GF-D8 (cell line): Measurements from ENCODE around the gene CEP19.

Experiments
- DNase-seq: peaks from one replicate; lab custom pipeline; 2025; lab: John Stamatoyannopoulos, UW

Gene CEP19

DNA sequence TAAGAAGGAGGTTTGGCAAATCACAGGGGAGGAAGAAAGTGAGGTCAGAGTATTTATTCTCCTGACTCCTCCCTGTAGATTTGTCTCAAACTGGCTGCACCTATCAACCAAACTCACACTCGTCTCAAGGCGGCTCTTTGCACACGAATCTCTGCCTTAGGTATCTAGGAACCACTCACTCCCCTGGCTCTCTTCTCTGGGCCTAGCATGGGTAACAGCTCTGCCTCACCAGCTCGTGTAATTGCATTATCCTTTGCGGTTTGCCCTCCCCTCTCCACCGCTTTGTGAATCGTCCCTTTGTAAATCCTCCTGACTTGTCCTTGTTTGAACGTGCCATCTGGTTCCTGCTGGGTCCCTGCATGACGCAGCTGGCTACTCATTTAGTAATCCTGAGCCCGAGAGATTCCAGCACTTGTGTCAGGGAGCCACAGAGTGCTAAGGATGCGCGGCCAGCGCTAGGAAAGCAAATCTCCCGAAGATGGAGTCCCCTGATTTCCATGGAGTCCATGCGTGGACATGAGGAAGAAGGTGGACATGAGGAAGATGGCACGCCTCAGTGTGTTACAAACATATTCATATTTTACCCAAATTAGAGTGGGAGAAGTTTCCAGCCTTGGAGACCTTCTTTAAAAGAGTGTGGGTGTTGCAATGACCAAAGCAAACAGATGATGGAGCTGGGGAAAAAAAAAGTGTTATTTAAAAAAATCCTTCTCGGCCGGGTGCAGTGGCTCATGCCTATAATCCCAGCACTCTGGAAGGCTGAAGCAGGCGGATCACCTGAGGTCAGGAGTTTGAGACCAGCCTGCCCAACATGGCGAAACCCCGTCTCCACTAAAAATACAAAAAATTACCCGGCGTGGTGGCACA, 45.8 kb downstream of the CEP19 start:
- DNase-seq, result peak; percentile 31

DNA sequence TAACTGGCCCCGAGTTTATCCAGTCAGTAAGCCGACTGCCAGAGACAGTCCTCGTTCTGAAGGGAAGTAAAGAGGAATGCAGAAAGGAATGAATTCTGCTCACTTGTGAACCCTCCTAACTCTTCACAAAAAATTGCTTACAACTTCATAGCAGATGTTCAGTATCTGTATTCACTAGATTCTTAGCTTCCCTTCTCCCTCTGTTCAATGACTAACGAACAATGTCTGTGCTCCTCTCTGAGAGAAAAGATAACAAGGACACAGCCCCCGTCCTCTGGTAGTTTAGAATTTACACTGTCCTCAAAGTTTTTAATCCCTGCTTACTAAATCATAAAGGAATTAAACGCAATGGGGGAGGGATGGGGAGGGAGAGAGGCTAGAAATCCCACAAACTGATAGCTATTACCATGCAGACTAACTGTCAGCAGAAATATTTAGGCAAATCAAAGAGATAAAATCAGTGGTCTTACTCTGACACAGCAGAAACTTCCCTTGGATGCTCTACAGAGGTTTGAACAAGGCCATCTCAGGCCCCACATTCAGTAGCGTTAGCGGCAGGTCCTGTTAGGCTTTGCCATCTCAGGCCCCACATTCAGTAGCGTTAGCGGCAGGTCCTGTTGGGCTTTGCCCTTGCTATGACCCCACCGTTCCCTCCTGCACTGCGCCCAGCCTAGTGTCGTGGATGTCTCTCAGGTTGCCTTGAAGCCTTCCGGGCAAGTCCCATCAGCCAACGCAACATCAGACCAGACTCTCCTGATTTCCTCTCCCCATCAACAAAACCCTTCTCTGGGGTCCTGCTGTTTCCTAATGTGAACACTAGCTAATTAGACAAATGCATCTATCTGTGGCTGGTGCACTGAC, 49.1 kb downstream of the CEP19 start:
- DNase-seq, result no peak

DNA sequence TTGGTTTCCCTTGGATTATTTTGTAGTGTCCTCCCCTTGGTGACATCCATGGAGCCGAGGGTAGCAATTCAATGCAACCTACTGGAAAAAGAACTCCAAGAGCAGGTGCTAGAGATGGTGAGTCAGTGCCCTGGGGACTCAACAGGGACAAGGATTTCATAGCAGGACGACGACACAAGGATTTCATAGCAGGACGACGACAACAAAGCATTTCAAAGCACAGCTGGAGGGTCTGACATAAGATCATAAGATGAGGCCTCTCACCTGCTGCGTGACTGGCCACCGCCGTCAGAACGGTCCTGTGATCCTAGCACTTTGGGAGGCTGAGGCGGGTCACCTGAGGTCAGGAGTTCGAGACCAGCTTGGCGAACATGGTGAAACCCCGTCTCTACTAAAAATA, 50.0 kb downstream of the CEP19 start:
- no peak for DNase-seq

DNA sequence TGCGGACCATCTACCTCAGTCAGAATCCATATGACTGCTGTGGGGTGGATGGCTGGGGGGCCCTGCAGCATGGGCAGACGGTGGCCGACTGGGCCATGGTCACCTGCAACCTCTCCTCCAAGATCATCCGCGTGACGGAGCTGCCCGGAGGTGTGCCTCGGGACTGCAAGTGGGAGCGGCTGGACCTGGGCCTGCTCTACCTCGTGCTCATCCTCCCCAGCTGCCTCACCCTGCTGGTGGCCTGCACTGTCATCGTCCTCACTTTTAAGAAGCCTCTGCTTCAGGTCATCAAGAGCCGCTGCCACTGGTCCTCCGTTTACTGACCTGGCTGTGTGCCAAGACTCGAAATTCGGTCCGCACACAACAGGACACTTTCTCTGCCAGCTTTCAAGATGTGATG, 50.6 kb downstream of the CEP19 start:
- no peak for DNase-seq

DNA sequence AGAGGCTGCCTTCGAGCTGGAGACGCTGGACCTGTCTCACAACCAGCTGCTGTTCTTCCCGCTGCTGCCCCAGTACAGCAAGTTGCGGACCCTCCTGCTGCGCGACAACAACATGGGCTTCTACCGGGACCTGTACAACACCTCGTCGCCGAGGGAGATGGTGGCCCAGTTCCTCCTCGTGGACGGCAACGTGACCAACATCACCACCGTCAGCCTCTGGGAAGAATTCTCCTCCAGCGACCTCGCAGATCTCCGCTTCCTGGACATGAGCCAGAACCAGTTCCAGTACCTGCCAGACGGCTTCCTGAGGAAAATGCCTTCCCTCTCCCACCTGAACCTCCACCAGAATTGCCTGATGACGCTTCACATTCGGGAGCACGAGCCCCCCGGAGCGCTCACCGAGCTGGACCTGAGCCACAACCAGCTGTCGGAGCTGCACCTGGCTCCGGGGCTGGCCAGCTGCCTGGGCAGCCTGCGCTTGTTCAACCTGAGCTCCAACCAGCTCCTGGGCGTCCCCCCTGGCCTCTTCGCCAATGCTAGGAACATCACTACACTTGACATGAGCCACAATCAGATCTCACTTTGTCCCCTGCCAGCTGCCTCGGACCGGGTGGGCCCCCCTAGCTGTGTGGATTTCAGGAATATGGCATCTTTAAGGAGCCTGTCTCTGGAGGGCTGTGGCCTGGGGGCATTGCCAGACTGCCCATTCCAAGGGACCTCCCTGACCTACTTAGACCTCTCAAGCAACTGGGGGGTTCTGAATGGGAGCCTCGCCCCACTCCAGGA, 51.5 kb downstream of the CEP19 start:
- no peak for DNase-seq

DNA sequence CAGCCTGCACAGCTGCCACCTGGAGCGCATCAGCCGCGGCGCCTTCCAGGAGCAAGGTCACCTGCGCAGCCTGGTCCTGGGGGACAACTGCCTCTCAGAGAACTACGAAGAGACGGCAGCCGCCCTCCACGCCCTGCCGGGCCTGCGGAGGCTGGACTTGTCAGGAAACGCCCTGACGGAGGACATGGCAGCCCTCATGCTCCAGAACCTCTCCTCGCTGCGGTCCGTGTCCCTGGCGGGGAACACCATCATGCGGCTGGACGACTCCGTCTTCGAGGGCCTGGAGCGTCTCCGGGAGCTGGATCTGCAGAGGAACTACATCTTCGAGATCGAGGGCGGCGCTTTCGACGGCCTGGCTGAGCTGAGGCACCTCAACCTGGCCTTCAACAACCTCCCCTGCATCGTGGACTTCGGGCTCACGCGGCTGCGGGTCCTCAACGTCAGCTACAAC, 52.1 kb downstream of the CEP19 start:
- no peak for DNase-seq
